ENCODE data around the gene AJAP1.

AJAP1 gene

GRCh38 chr1:4695241-4695640, 40.8 kb downstream of the AJAP1 start:
- Histone ChIP-seq H3K36me3 (no peaks in the 10 kb centered on the region), H3K4me1 (no peaks in the 10 kb centered on the region), H3K4me3 (ENCODE audit: low read depth, low read length) (no peak overlapping the region), H3K27me3 (no peaks in the 10 kb centered on the region), H3K9me3 (no peaks in the 10 kb centered on the region)
- no peak for TF ChIP-seq CTCF (IDR thresholded peaks at IDR 0.05; ENCODE audit: low read depth, low read length)
- no peak for DNase-seq

- no peaks in the 10 kb centered on the region for H3K27me3 ChIP-seq
- no peaks in the 10 kb centered on the region for H3K9me3 ChIP-seq
- TF ChIP-seq CTCF (IDR thresholded peaks at IDR 0.05; ENCODE audit: low read depth, low read length), result no peak
- H3K36me3 ChIP-seq, result no peaks in the 10 kb centered on the region
- DNase-seq, result no peak
- H3K4me3 ChIP-seq (ENCODE audit: low read depth, low read length), result no peak overlapping the region
- H3K4me1 ChIP-seq, result no peaks in the 10 kb centered on the region
Measured at GRCh38 chr1:4696161-4696745, 41.8 kb downstream of the AJAP1 start.

GRCh38 chr1:4696753-4697152, 42.3 kb downstream of the AJAP1 start:
- no peak for DNase-seq
- TF ChIP-seq CTCF (IDR thresholded peaks at IDR 0.05; ENCODE audit: low read depth, low read length), result no peak
- no peaks in the 10 kb centered on the region for H3K36me3 ChIP-seq
- H3K9me3 ChIP-seq, result no peaks in the 10 kb centered on the region
- H3K4me3 ChIP-seq (ENCODE audit: low read depth, low read length), result no peak overlapping the region
- no peaks in the 10 kb centered on the region for H3K27me3 ChIP-seq
- no peaks in the 10 kb centered on the region for H3K4me1 ChIP-seq

- Histone ChIP-seq H3K4me1 (no peaks in the 10 kb centered on the region), H3K27me3 (no peaks in the 10 kb centered on the region), H3K36me3 (no peaks in the 10 kb centered on the region), H3K9me3 (no peaks in the 10 kb centered on the region), H3K4me3 (ENCODE audit: low read depth, low read length) (no peak overlapping the region)
- DNase-seq, result no peak
- TF ChIP-seq CTCF (IDR thresholded peaks at IDR 0.05; ENCODE audit: low read depth, low read length), result no peak
Measured at GRCh38 chr1:4697801-4698200, 43.4 kb downstream of the AJAP1 start.

- no peak overlapping the region for H3K4me3 ChIP-seq (ENCODE audit: low read depth, low read length)
- no peaks in the 10 kb centered on the region for H3K4me1 ChIP-seq
- no peaks in the 10 kb centered on the region for H3K27me3 ChIP-seq
- H3K9me3 ChIP-seq, result no peaks in the 10 kb centered on the region
- no peak for TF ChIP-seq CTCF (IDR thresholded peaks at IDR 0.05; ENCODE audit: low read depth, low read length)
- DNase-seq, result no peak
- no peaks in the 10 kb centered on the region for H3K36me3 ChIP-seq
Measured at GRCh38 chr1:4698911-4699310, 44.5 kb downstream of the AJAP1 start.

GRCh38 chr1:4699376-4700301, 45.2 kb downstream of the AJAP1 start:
- no peak for DNase-seq
- no peaks in the 10 kb centered on the region for H3K9me3 ChIP-seq
- no peak for TF ChIP-seq CTCF (IDR thresholded peaks at IDR 0.05; ENCODE audit: low read depth, low read length)
- no peak overlapping the region for H3K4me3 ChIP-seq (ENCODE audit: low read depth, low read length)
- no peaks in the 10 kb centered on the region for H3K4me1 ChIP-seq
- no peaks in the 10 kb centered on the region for H3K36me3 ChIP-seq
- H3K27me3 ChIP-seq, result no peaks in the 10 kb centered on the region
